ENCODE data around the gene TRIP10. TPM values are rescaled to one million over a fixed set of nuclear protein-coding genes. Genes with fewer than 3 reads are reported as not detected.

TRIP10 gene
- total and polyA plus RNA-seq, 2 of the 13 experiments (the other 11 are each of a cell fraction or from before 2014, with no cell fraction given) = 32.5 to 33.2 TPM

- intact Hi-C loops (cut with micrococcal nuclease; ENCODE audit: unreplicated experiment) = no loop called here
- Histone ChIP-seq H3K36me3 (replicated peaks in 1 of 2; ENCODE audit: control insufficient read depth in 1 of 2, insufficient read depth in 2 of 2, low read length in 2 of 2) (no peaks in the 10 kb centered on the region), H2AFZ (ENCODE audit: low read length) (no peak overlapping the region), H3K4me2 (ENCODE audit: low read depth, low read length) (no peak overlapping the region), H4K20me1 (ENCODE audit: insufficient read depth, low read length) (no peaks in the 10 kb centered on the region), H3K79me2 (ENCODE audit: insufficient read depth, low read length) (no peaks in the 10 kb centered on the region), H3K9me3 (ENCODE audit: low read length) (no peaks in the 10 kb centered on the region), H3K27me3 (ENCODE audit: control insufficient read depth in 1 of 2, insufficient read depth in 2 of 2, low read length in 2 of 2) (no peaks in the 10 kb centered on the region), H3K27ac (ENCODE audit: extremely low read length, insufficient read depth, low read length) (no peak overlapping the region), H3K4me1 (ENCODE audit: insufficient read depth, low read length) (no peaks in the 10 kb centered on the region), H3K9ac (ENCODE audit: insufficient read depth, low read depth, low read length) (no peak overlapping the region), H3K4me3 (replicated peaks in 1 of 3; ENCODE audit: insufficient read depth in 1 of 3, low read depth in 2 of 3, low read length in 3 of 3) (no peak overlapping the region)
- ChIA-PET CTCF (ENCODE audit: low intra/inter-chr PET ratio, low total read pairs) (no interaction called here), POLR2A (no interaction called here)
- WGBS (ENCODE audit: low lambda C conversion rate) = 14% methylated on average over 2 of the region's 2 CpGs
- TF ChIP-seq TAF1 (CRISPR knock-in tag; IDR thresholded peaks at IDR 0.05) = no peak
- TF ChIP-seq, protein P1, sequence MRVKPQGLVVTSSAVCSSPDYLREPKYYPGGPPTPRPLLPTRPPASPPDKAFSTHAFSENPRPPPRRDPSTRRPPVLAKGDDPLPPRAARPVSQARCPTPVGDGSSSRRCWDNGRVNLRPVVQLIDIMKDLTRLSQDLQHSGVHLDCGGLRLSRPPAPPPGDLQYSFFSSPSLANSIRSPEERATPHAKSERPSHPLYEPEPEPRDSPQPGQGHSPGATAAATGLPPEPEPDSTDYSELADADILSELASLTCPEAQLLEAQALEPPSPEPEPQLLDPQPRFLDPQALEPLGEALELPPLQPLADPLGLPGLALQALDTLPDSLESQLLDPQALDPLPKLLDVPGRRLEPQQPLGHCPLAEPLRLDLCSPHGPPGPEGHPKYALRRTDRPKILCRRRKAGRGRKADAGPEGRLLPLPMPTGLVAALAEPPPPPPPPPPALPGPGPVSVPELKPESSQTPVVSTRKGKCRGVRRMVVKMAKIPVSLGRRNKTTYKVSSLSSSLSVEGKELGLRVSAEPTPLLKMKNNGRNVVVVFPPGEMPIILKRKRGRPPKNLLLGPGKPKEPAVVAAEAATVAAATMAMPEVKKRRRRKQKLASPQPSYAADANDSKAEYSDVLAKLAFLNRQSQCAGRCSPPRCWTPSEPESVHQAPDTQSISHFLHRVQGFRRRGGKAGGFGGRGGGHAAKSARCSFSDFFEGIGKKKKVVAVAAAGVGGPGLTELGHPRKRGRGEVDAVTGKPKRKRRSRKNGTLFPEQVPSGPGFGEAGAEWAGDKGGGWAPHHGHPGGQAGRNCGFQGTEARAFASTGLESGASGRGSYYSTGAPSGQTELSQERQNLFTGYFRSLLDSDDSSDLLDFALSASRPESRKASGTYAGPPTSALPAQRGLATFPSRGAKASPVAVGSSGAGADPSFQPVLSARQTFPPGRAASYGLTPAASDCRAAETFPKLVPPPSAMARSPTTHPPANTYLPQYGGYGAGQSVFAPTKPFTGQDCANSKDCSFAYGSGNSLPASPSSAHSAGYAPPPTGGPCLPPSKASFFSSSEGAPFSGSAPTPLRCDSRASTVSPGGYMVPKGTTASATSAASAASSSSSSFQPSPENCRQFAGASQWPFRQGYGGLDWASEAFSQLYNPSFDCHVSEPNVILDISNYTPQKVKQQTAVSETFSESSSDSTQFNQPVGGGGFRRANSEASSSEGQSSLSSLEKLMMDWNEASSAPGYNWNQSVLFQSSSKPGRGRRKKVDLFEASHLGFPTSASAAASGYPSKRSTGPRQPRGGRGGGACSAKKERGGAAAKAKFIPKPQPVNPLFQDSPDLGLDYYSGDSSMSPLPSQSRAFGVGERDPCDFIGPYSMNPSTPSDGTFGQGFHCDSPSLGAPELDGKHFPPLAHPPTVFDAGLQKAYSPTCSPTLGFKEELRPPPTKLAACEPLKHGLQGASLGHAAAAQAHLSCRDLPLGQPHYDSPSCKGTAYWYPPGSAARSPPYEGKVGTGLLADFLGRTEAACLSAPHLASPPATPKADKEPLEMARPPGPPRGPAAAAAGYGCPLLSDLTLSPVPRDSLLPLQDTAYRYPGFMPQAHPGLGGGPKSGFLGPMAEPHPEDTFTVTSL (CRISPR knock-in tag; IDR thresholded peaks at IDR 0.05; ENCODE audit: borderline replicate concordance) = no peak
- TF ChIP-seq ZNF772 (CRISPR knock-in tag; IDR thresholded peaks at IDR 0.05) = no peak
- no peak for TF ChIP-seq PRMT3 (CRISPR knock-in tag; IDR thresholded peaks at IDR 0.05; ENCODE audit: borderline replicate concordance, low read depth)
- no peak for TF ChIP-seq KMT2A (CRISPR knock-in tag; IDR thresholded peaks at IDR 0.05)
- no peak for TF ChIP-seq ELF1 (CRISPR knock-in tag; IDR thresholded peaks at IDR 0.05)
- TF ChIP-seq NFE2L2 (IDR thresholded peaks at IDR 0.05; ENCODE audit: low read length) = no peak
- TF ChIP-seq ZNF83 (CRISPR knock-in tag; IDR thresholded peaks at IDR 0.05; ENCODE audit: borderline replicate concordance) = no peak
- no peak for TF ChIP-seq RFXAP (CRISPR knock-in tag; IDR thresholded peaks at IDR 0.05; ENCODE audit: borderline replicate concordance)
- TF ChIP-seq ZNF598 (CRISPR knock-in tag; IDR thresholded peaks at IDR 0.05; ENCODE audit: borderline replicate concordance) = no peak
- TF ChIP-seq, protein P2, sequence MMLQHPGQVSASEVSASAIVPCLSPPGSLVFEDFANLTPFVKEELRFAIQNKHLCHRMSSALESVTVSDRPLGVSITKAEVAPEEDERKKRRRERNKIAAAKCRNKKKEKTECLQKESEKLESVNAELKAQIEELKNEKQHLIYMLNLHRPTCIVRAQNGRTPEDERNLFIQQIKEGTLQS (CRISPR knock-in tag; IDR thresholded peaks at IDR 0.05) = no peak
- DNase-seq (ENCODE audit: low spot score) = no peak
- no peak for ATAC-seq
- FAIRE-seq = no peak
- in situ Hi-C loops (cut with HindIII; ENCODE audit: extremely low pct_ligation_motif_present, low pct_unique_long_range_greater_than_20kb) = no loop called here
- BruUV-seq (replicated peaks) = no TSS peak
Observed at GRCh38 chr19:6777434-6777833, 38.0 kb downstream of the TRIP10 start.

All from HepG2 (cell line).